IPS-18a (cell line): ENCODE measurements around the gene UBE4B.
"Not testable (repeated sequence)": the region's sequence is repeated elsewhere in the genome, so short reads cannot be mapped to it uniquely, and the experiment has no call there.

ENCODE experiments used
- H3K27ac ChIP-seq: one replicate; pipeline ENCODE4 v1.5.1; 2013; ENCODE audit warnings: low read length
- H3K27me3 ChIP-seq: one replicate; pipeline ENCODE4 v1.6.1; 2013; ENCODE audit warnings: mild to moderate bottlenecking, low read length; ENCODE audit not compliant: control insufficient read depth, insufficient read depth
- H3K36me3 ChIP-seq: one replicate; pipeline ENCODE4 v1.6.1; 2013; ENCODE audit warnings: low read depth, low read length; ENCODE audit not compliant: control insufficient read depth
- H3K4me1 ChIP-seq: one replicate; pipeline ENCODE4 v1.6.1; 2013; ENCODE audit warnings: low read depth, low read length; ENCODE audit not compliant: control insufficient read depth
- H3K4me3 ChIP-seq: one replicate; pipeline ENCODE4 v1.5.1; 2013; ENCODE audit warnings: low read length
- H3K9ac ChIP-seq: one replicate; pipeline ENCODE4 v1.6.1; 2013; ENCODE audit warnings: mild to moderate bottlenecking, low read length, moderate library complexity
- H3K9me3 ChIP-seq: one replicate; pipeline ENCODE4 v1.6.1; 2013; ENCODE audit warnings: low read depth, low read length; ENCODE audit not compliant: control insufficient read depth

UBE4B gene

DNA sequence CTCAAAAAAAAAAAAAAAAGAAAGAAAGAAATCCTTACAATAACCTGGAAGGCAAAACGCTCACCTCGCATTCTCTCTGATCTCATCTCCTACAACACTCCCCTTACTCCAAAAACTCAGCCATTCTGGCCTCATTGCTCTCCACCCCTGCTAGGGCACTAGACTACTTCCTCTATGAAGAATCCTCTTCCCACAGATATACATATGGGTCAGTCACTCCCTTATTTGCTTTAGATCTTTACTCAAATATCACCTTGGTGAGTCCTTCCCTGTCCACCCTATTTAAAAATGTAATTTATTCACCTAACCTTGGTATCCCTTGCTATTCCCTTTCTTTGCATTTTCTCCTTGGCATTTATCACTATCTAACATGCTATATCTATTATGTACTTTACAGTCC is 153.0 kb downstream of the UBE4B start:
- Histone ChIP-seq H3K4me1 (no peaks in the 10 kb centered on the region), H3K9ac (no peak overlapping the region), H3K27me3 (no peaks in the 10 kb centered on the region), H3K9me3 (no peaks in the 10 kb centered on the region), H3K36me3 (peaks cover 2% of the 10 kb centered on the region), H3K27ac (no peak overlapping the region), H3K4me3 (no peak overlapping the region)

GRCh38 chr1:10186331-10187025 is 153.7 kb downstream of the UBE4B start:
- H3K4me1 ChIP-seq, result no peaks in the 10 kb centered on the region

DNA sequence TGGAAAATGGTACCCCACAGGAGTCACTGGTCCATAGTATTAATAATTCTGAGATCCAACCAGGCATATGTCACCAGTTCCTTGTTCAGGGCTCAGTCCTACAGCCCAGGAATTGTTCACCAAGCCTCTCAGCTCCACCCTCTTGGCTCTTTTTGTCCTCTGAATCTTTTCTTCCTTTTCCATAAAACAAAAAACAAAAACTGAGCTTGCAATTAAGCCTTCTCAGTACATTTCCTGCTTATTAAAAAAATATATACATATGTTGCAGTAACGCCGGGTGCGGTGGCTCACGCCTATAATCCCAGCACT is 154.2 kb downstream of the UBE4B start:
- Histone ChIP-seq H3K36me3 (no peaks in the 10 kb centered on the region), H3K27ac (no peak overlapping the region), H3K9ac (no peak overlapping the region), H3K27me3 (no peaks in the 10 kb centered on the region), H3K9me3 (no peaks in the 10 kb centered on the region), H3K4me3 (no peak overlapping the region), H3K4me1 (no peaks in the 10 kb centered on the region)

More at GRCh38 chr1:10186331-10187025, 153.7 kb downstream of the UBE4B start:
- Histone ChIP-seq H3K9ac (no peak overlapping the region), H3K27ac (no peak overlapping the region), H3K27me3 (no peaks in the 10 kb centered on the region), H3K9me3 (no peaks in the 10 kb centered on the region), H3K36me3 (no peaks in the 10 kb centered on the region), H3K4me3 (no peak overlapping the region)

GRCh38 chr1:10188133-10188650 is 155.4 kb downstream of the UBE4B start:
- Histone ChIP-seq H3K9me3 (no peaks in the 10 kb centered on the region), H3K9ac (no peak overlapping the region), H3K27me3 (no peaks in the 10 kb centered on the region), H3K4me1 (no peaks in the 10 kb centered on the region), H3K27ac (no peak overlapping the region), H3K36me3 (no peaks in the 10 kb centered on the region), H3K4me3 (no peak overlapping the region)

- H3K27ac ChIP-seq, result no peak overlapping the region
- H3K9ac ChIP-seq, result no peak overlapping the region
- H3K4me1 ChIP-seq, result no peaks in the 10 kb centered on the region
- no peaks in the 10 kb centered on the region for H3K36me3 ChIP-seq
- H3K27me3 ChIP-seq, result no peaks in the 10 kb centered on the region
- H3K9me3 ChIP-seq, result no peaks in the 10 kb centered on the region
- no peak overlapping the region for H3K4me3 ChIP-seq
These were observed 156.9 kb downstream of the UBE4B start for GRCh38 chr1:10189659-10190058.

GRCh38 chr1:10192263-10192662 is 159.5 kb downstream of the UBE4B start:
- no peak overlapping the region for H3K9ac ChIP-seq
- no peak overlapping the region for H3K27ac ChIP-seq
- no peaks in the 10 kb centered on the region for H3K27me3 ChIP-seq
- H3K4me1 ChIP-seq, result no peaks in the 10 kb centered on the region
- no peaks in the 10 kb centered on the region for H3K9me3 ChIP-seq
- no peak overlapping the region for H3K4me3 ChIP-seq
- H3K36me3 ChIP-seq, result no peaks in the 10 kb centered on the region

DNA sequence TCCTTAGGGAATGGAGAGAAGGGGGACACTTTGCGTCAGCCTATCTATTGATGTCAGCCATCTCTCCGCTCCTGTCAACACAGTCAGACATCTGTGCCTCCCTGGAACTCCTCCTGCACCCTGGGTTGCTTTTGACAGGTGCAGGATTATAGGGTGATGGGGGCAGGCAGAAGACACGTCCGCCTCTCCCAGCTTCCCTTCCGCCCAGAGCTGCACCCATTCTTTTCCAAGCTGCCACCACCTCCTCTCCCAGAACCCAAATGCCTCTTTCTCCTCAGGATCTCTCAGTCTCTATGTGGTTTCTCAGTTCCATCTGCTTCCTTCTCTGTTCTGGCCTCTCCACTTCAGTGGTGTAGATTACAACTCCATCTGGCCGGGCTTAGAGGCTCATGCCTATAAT is 160.5 kb downstream of the UBE4B start:
- no peak overlapping the region for H3K4me3 ChIP-seq

DNA sequence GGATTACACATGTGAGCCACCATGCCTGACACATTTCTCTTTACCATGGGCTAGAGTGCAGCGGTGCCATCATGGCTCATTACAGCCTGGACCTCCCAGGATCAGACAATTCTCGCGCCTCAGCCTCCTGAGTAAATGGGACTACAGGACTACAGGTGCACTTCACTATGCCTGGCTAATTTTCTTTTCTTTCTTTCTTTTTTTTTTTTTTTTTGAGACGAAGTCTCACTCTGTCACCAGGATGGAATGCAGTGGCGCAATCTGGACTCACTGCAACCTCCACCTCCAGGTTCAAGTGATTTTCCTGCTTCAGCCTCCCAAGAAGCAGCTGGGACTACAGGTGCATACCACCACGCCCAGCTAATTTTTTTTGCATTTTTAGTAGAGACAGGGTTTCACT is 162.8 kb downstream of the UBE4B start:
- no peaks in the 10 kb centered on the region for H3K9me3 ChIP-seq
- H3K27me3 ChIP-seq, result no peaks in the 10 kb centered on the region
- no peak overlapping the region for H3K27ac ChIP-seq
- H3K4me1 ChIP-seq, result no peaks in the 10 kb centered on the region
- no peaks in the 10 kb centered on the region for H3K36me3 ChIP-seq
- no peak overlapping the region for H3K9ac ChIP-seq
- H3K4me3 ChIP-seq, result no peak overlapping the region

More for the DNA sequence above, 160.5 kb downstream of the UBE4B start:
- Histone ChIP-seq H3K9ac (no peak overlapping the region), H3K27me3 (no peaks in the 10 kb centered on the region), H3K4me1 (no peaks in the 10 kb centered on the region), H3K27ac (no peak overlapping the region), H3K9me3 (no peaks in the 10 kb centered on the region), H3K36me3 (no peaks in the 10 kb centered on the region)

- Histone ChIP-seq H3K27me3 (no peaks in the 10 kb centered on the region), H3K36me3 (no peaks in the 10 kb centered on the region), H3K9me3 (no peaks in the 10 kb centered on the region), H3K4me3 (no peak overlapping the region), H3K4me1 (no peaks in the 10 kb centered on the region), H3K9ac (no peak overlapping the region), H3K27ac (no peak overlapping the region)
These were observed 164.2 kb downstream of the UBE4B start for GRCh38 chr1:10196976-10197375.

DNA sequence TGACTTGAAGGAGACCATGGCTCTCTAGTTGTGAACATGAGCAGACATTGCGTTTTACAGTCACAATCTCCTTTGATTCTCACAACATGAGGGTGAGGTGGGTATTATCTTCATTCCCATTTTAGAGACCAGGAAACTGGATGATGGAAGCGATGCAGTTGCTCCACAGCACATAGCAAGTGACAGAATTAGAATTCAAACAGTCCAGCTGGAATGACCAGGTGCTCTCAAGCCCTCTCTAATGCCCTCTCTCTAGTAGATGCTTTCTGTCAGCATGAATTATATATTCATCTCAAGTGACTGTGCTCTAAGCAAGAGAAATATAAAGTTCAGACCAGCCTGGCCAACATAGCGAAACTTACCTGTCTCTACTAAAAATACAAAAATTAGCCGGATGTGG is 167.9 kb downstream of the UBE4B start:
- Histone ChIP-seq H3K9ac (no peak overlapping the region), H3K9me3 (no peaks in the 10 kb centered on the region), H3K27me3 (no peaks in the 10 kb centered on the region), H3K36me3 (no peaks in the 10 kb centered on the region), H3K27ac (no peak overlapping the region), H3K4me3 (no peak overlapping the region), H3K4me1 (no peaks in the 10 kb centered on the region)

DNA sequence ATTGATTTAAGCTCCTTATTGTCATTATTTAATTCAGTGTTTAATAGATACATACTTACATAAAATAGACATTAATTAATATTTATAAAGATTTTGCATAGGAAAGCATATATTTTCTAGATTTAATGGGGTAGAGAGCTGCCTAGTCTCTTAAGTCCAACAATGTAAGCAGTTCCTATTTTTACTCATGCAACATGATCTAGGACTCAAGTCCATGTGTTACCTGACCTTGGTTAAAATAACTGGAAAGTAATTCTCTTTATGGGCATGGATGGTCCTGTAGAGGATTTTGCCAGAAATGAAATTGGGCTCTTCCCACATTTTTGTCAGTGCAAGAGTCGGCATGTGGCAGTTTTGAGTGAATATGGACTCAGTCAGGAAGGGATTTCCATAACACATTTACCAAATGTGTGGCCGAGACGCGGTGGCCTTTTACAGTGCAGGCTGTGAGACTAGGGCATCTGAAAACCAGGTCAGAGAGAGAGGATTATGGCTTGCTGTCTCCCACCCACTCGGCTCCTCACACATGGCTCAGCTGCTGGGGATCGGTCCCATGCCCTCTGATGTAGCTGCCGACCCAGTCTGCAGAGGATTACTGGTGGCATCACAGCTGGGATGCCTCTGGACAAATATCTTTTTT is 171.4 kb downstream of the UBE4B start:
- Histone ChIP-seq H3K9ac (no peak overlapping the region), H3K27ac (no peak overlapping the region), H3K9me3 (no peaks in the 10 kb centered on the region), H3K36me3 (no peaks in the 10 kb centered on the region), H3K4me1 (no peaks in the 10 kb centered on the region), H3K27me3 (peaks cover 2% of the 10 kb centered on the region), H3K4me3 (no peak overlapping the region)

DNA sequence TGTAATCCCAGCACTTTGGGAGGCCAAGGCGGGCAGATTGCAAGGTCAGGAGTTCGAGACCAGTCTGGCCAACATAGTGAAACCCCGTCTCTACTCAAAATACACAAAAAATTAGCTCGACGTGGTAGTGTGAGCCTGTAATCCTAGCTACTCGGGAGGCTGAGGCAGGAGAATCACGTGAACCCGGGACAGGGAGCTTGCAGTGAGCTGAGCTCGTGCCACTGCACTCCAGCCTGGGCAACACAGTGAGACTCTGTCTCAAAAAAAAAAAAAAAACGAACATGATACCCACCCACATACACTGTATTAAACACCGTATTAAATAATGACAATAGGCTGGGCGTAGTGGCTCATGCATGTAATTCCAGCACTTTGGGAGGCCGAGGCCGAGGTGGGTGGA is 172.4 kb downstream of the UBE4B start:
- not testable (repeated sequence) for H3K9me3 ChIP-seq, H3K27me3 ChIP-seq, H3K4me1 ChIP-seq, H3K27ac ChIP-seq, H3K9ac ChIP-seq, H3K4me3 ChIP-seq, H3K36me3 ChIP-seq
